PC-9 (cell line): ENCODE data around the gene NMRAL1. TPM values are rescaled to one million over a fixed set of nuclear protein-coding genes. Genes with fewer than 3 reads are reported as not detected.

Experiments
- BruUV-seq: library from RNA; stranded (reverse); fragments of 400-500 nt; replicated peaks from 2 replicates; lab custom pipeline; 2021; lab: Mats Ljungman, UMichigan
- CTCF ChIA-PET: fragments of 300-600 bp; sonication (Branson Sonifier 250); formaldehyde crosslinking; loops from one replicate; lab custom pipeline; 2022; ENCODE audit warnings: antibody characterized with exemption; lab: Charles Lee
- POLR2A ChIA-PET: fragments of 300-600 bp; sonication (Branson Sonifier 250); formaldehyde crosslinking; loops from one replicate; lab custom pipeline; 2022; ENCODE audit warnings: antibody characterized with exemption; ENCODE audit not compliant: unreplicated experiment; lab: Charles Lee
- DNase-seq, 2 experiments: peaks; one replicate each; pipeline versions ENCODE4 v3.0.0 to v3.0.0-alpha.2; 2015 to 2022; ENCODE audit warnings: mixed read lengths in 1 of 2
- H2AFZ ChIP-seq: fragments of 200-600 bp; sonication (generic); 2 replicates; pipeline ENCODE4 v1.8.1; 2017; ENCODE audit warnings: antibody characterized with exemption
- H3F3A ChIP-seq: fragments of 200-600 bp; sonication (generic); 2 replicates; pipeline ENCODE4 v1.8.1; 2017; ENCODE audit warnings: antibody characterized with exemption, mild to moderate bottlenecking, low read depth; ENCODE audit not compliant: insufficient read depth
- H3K27ac ChIP-seq: fragments of 200-600 bp; sonication (generic); 2 replicates; pipeline ENCODE4 v1.6.1; 2016; ENCODE audit warnings: mixed run types
- H3K27me3 ChIP-seq: fragments of 200-600 bp; sonication (generic); 2 replicates; pipeline ENCODE4 v1.6.1; 2016; ENCODE audit warnings: low read depth, mixed run types; ENCODE audit not compliant: insufficient read depth
- H3K36me3 ChIP-seq: fragments of 200-600 bp; sonication (generic); 2 replicates; pipeline ENCODE4 v1.6.1; 2016; ENCODE audit warnings: low read depth, mixed run types
- H3K4me1 ChIP-seq: fragments of 200-600 bp; sonication (generic); replicated peaks from 2 replicates; pipeline ENCODE4 v1.6.1; 2016; ENCODE audit warnings: mixed run types; ENCODE audit not compliant: insufficient read depth
- H3K4me2 ChIP-seq: fragments of 200-600 bp; sonication (generic); 2 replicates; pipeline ENCODE4 v1.6.1; 2017; ENCODE audit warnings: mixed run types
- H3K4me3 ChIP-seq: fragments of 200-600 bp; sonication (generic); 2 replicates; pipeline ENCODE4 v1.6.1; 2016; ENCODE audit warnings: mixed run types
- H3K79me2 ChIP-seq: fragments of 200-600 bp; sonication (generic); 2 replicates; pipeline ENCODE4 v1.6.1; 2017; ENCODE audit warnings: low read depth, mixed run types
- H3K9me2 ChIP-seq: fragments of 200-600 bp; sonication (generic); 2 replicates; pipeline ENCODE4 v1.8.1; 2017; ENCODE audit warnings: mild to moderate bottlenecking; ENCODE audit not compliant: insufficient read depth
- H3K9me3 ChIP-seq: fragments of 200-600 bp; sonication (generic); 2 replicates; pipeline ENCODE4 v1.8.1; 2016; ENCODE audit warnings: low read depth; ENCODE audit not compliant: insufficient read depth
- H4K20me1 ChIP-seq: fragments of 200-600 bp; sonication (generic); 2 replicates; pipeline ENCODE4 v1.8.1; 2017; ENCODE audit not compliant: insufficient read depth
- CTCF ChIP-seq: fragments of 200-600 bp; sonication (generic); conservative IDR thresholded peaks from 2 replicates; pipeline ENCODE4 v1.6.1; 2017; ENCODE audit warnings: mixed run types, antibody characterized with exemption, mild to moderate bottlenecking, moderate library complexity
- EZH2 ChIP-seq: fragments of 200-600 bp; sonication (generic); IDR thresholded peaks from 2 replicates; pipeline ENCODE4 v1.8.0; 2017; ENCODE audit warnings: antibody characterized with exemption, low read depth
- intact Hi-C: fragments of 100-400 bp; cut with micrococcal nuclease; formaldehyde crosslinking; loops from one replicate; pipeline ENCODE4 v1.10.0; 2022; ENCODE audit not compliant: unreplicated experiment
- total RNA-seq: library from RNA; stranded (reverse); gene quantifications from 2 replicates; pipeline ENCODE4 v1.2.3, GENCODE V29; 2021

NMRAL1 gene
- total RNA-seq, 1 experiment from 2014 or later: 118 TPM

GRCh38 chr16:4491898-4492297, 17.5 kb upstream of the NMRAL1 start:
- no peak overlapping the region for H2AFZ ChIP-seq
- H3K9me3 ChIP-seq: no peaks in the 10 kb centered on the region
- no peaks in the 10 kb centered on the region for H3K27me3 ChIP-seq
- peaks cover 24% of the 10 kb centered on the region; the same call in 1 of the 2 replicates for H3F3A ChIP-seq
- H3K79me2 ChIP-seq: peaks cover 19% of the 10 kb centered on the region
- BruUV-seq: no TSS peak
- H3K36me3 ChIP-seq: no peaks in the 10 kb centered on the region
- no peak for DNase-seq
- intact Hi-C loops: no loop called here
- H3K4me2 ChIP-seq: no peak overlapping the region
- POLR2A ChIA-PET: no interaction called here
- no peak overlapping the region for H3K27ac ChIP-seq
- TF ChIP-seq CTCF (no peak), EZH2 (no peak)
- H3K4me1 ChIP-seq: peaks cover 28% of the 10 kb centered on the region
- H4K20me1 ChIP-seq: peaks cover 4% of the 10 kb centered on the region; the same call in 1 of the 2 replicates
- CTCF ChIA-PET: no interaction called here
- no peak overlapping the region for H3K4me3 ChIP-seq
- H3K9me2 ChIP-seq: no peaks in the 10 kb centered on the region

- BruUV-seq: no TSS peak
- CTCF ChIA-PET: interaction anchor here (0.6 kb wide), 1 partner anchor 74 kb away, joined by 3 read pairs; no protein-coding TSS in a partner anchor
- DNase-seq: peak in 1 of 2 experiments; percentile 37
- Histone ChIP-seq H3K27me3 (no peaks in the 10 kb centered on the region), H3F3A (no peaks in the 10 kb centered on the region), H3K79me2 (0 out of 2 replicates have a peak, but pooled peaks cover 7% of the 10 kb centered on the region), H3K36me3 (peaks cover 6% of the 10 kb centered on the region; the same call in 1 of the 2 replicates), H3K4me2 (no peak overlapping the region), H4K20me1 (no peaks in the 10 kb centered on the region), H3K27ac (no peak overlapping the region), H3K4me1 (no peaks in the 10 kb centered on the region), H2AFZ (no peak overlapping the region), H3K9me2 (no peaks in the 10 kb centered on the region), H3K4me3 (no peak overlapping the region), H3K9me3 (no peaks in the 10 kb centered on the region)
- TF ChIP-seq EZH2 (no peak), CTCF (no peak)
- POLR2A ChIA-PET: interaction anchor here (0.6 kb wide), 1 partner anchor 1704 kb away, joined by 3 read pairs; no protein-coding TSS in a partner anchor
- intact Hi-C loops: no loop called here
These were observed 14.6 kb upstream of the NMRAL1 start for GRCh38 chr16:4489030-4489429.

- no TSS peak for BruUV-seq
- ChIA-PET POLR2A (no interaction called here), CTCF (no interaction called here)
- no peak for TF ChIP-seq CTCF
- TF ChIP-seq EZH2: no peak
- Histone ChIP-seq H3K36me3 (peaks cover 6% of the 10 kb centered on the region; the same call in 1 of the 2 replicates), H3K4me1 (no peaks in the 10 kb centered on the region), H3K4me2 (no peak overlapping the region), H3F3A (no peaks in the 10 kb centered on the region), H3K4me3 (no peak overlapping the region), H3K27me3 (no peaks in the 10 kb centered on the region), H3K27ac (no peak overlapping the region), H2AFZ (no peak overlapping the region), H3K79me2 (0 out of 2 replicates have a peak, but pooled peaks cover 7% of the 10 kb centered on the region), H3K9me3 (no peaks in the 10 kb centered on the region), H4K20me1 (no peaks in the 10 kb centered on the region), H3K9me2 (no peaks in the 10 kb centered on the region)
- DNase-seq: no peak
- intact Hi-C loops: no loop called here
These were observed 14.1 kb upstream of the NMRAL1 start for GRCh38 chr16:4488499-4488967.
